EH (cell line): ENCODE measurements around the gene TENM3.

Experiments
- DNase-seq: peaks from one replicate; pipeline ENCODE4 v3.0.0-alpha.2; 2015; ENCODE audit warnings: low read depth

Gene TENM3

GRCh38 chr4:182404376-182404775 is 161.2 kb downstream of the TENM3 start:
- no peak for DNase-seq

- DNase-seq, result no peak
Measured at GRCh38 chr4:182405087-182405486, 161.9 kb downstream of the TENM3 start.

- no peak for DNase-seq
Measured at GRCh38 chr4:182409271-182409670, 166.1 kb downstream of the TENM3 start.

DNA sequence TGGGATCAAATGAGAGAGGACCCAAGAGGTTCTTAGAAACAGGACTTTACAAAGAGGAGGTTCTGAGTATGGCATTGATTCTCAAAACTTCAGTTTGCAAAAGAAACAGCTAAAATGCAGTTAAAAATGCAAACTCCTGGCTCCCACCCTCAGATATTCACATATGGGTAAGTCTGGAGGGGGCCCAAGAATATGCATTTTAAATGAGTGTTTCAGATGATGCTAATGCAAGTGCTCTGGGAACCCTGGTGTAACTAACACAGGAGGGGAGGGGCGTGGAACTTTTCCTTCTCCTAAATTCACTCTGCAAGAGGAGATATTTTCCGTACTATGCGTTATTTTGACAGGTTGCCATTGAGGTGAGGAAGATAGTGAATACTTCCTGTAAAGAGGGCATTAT is 168.2 kb downstream of the TENM3 start:
- no peak for DNase-seq

DNA sequence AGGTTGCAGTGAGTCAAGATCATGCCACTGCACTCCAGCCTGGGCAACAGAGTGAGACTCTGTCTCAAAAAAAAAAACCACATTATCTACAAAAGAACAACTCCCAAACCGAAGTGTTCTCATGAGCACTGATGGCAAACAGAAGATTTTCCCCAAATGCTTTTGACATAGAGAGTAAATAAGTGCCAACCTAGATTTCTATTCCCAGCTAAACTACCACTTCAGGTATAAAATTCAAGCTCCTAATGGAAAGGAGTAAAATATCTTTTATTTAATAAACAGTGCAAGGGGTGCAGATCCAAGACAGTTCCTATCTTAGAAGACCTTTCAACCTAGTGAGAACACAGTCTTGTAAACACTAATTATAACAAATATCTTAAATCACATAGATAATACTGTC is 170.3 kb downstream of the TENM3 start:
- no peak for DNase-seq

DNA sequence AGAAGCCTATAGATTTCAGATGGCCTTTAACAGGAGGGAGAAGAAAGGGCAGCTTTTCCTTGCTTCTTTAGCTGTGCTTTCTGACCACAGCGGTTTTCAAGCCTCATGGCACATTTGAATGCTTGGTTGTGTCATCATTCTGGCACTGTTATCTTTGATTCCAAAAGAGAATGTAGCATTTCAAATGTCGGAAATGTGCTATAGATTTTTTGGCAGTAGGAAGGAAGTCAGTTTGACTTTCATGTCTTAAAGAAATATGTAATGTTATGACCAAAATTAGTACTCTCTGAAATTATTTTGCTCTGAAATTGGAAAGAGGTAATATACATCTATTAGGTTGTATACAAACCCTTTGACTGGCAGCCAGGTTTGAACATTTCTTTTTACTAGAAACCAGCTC is 171.9 kb downstream of the TENM3 start:
- no peak for DNase-seq

- no peak for DNase-seq
Measured at GRCh38 chr4:182416067-182416466, 172.9 kb downstream of the TENM3 start.

- DNase-seq, result peak; percentile 11
Measured at GRCh38 chr4:182418054-182418734, 175.0 kb downstream of the TENM3 start.

- DNase-seq, result no peak
Measured at GRCh38 chr4:182420189-182420588, 177.0 kb downstream of the TENM3 start.

DNA sequence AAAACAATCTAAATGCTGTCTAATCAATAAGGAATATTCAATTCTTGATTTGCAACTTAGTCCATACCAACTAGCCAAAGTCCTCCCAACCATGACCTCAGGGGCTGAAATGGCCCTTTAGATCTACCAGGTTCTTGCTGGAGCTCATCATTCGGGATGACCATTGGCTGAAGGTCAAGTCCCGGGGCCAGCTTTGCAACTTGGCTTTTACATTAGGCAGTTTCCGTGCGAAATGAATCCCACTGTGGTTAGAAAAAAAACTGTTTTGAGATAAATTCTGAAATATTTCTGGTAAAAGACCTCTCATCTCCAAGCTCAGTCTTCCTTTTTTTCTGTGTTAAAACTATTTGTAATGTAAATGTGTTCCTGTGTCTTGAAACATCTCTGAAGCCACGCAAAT is 178.6 kb downstream of the TENM3 start:
- no peak for DNase-seq

- DNase-seq, result peak; percentile 7
Measured at GRCh38 chr4:182425302-182425701, 182.1 kb downstream of the TENM3 start.

DNA sequence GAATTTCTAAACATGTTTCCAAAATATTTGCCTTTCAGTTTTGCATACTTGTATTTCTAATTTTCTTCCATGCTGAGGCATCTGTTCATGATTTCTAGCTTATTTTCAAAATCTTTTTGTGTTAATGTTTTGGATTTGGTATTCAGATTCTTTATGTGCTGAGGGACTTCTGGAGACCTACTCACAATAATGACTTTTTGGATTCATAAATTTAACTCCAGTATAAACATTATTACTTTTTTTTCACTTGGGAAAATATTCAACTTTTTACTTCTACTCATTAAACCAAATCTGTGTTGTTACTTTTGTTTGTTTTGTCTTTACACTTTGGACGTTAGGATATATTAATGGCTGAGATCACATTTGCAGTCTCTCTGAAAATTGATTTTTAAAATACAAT is 183.7 kb downstream of the TENM3 start:
- DNase-seq, result no peak

- DNase-seq, result peak; percentile 46
Measured at GRCh38 chr4:182427554-182427953, 184.4 kb downstream of the TENM3 start.

DNA sequence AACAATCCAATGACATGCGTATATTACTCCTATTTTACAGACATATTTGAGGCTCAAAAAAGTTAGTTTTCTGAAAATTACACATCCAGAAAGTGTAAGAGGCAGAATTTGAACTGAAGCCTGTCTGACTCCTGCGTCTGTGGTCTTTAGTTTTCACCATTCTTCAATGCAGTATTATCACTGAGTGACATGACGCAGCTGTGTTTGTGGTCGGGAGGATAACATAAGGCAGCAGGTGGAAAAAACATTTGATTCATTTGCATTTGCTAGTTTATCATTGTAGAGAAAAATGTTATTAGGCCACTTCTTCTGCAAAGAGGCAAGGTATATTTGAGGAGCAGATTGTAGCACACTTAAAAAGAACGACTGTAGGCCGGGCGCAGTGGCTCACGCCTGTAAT is 186.7 kb downstream of the TENM3 start:
- no peak for DNase-seq

- DNase-seq, result no peak
Measured at GRCh38 chr4:182432819-182433218, 189.6 kb downstream of the TENM3 start.

- no peak for DNase-seq
Measured at GRCh38 chr4:182434720-182435119, 191.5 kb downstream of the TENM3 start.

DNA sequence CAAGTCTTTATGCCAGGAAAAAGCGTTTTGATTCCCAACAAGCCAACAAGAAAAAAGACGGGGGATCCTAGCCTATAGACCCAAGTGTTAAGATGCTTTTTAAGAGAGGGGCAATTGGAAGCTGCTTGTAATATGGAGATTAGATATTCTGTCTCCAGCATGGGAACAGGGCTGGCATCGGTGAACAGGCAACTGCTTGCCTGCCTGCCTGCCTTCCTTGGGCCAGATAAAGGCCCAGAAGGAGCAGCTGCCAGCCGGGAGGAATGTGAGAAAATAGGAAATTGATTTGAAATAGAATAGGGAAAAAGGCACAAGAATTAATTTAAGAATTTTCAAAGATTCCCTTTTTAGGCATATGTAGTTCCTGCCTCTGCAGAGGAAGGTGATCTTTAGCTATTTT is 192.2 kb downstream of the TENM3 start:
- DNase-seq, result no peak

- no peak for DNase-seq
Measured at GRCh38 chr4:182443070-182443469, 199.9 kb downstream of the TENM3 start.

DNA sequence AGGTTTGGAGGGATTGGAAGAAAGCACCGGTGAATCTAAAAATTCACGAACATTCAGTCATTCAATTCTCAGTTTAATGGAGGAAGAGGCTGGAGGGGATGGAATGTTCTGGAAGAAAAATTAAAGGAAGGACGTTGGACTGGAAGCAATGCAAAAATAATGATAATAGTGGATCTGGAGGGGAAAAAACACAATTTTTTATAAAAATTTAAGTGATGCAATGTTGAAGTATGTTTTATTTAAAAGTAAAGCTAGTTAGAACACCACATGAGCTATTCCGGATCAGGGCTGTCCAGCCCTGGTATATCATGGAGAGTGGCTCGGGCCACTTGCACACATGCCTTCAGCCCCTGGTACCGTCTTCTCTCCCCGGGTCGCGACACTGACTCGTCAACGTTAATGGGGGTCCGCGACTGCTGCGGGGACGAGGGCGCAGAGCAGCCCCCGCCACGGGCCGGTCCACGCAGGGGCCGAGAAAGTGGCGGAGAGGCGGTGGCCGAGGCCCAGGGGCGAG is 204.6 kb downstream of the TENM3 start:
- peak; percentile 13 for DNase-seq

DNA sequence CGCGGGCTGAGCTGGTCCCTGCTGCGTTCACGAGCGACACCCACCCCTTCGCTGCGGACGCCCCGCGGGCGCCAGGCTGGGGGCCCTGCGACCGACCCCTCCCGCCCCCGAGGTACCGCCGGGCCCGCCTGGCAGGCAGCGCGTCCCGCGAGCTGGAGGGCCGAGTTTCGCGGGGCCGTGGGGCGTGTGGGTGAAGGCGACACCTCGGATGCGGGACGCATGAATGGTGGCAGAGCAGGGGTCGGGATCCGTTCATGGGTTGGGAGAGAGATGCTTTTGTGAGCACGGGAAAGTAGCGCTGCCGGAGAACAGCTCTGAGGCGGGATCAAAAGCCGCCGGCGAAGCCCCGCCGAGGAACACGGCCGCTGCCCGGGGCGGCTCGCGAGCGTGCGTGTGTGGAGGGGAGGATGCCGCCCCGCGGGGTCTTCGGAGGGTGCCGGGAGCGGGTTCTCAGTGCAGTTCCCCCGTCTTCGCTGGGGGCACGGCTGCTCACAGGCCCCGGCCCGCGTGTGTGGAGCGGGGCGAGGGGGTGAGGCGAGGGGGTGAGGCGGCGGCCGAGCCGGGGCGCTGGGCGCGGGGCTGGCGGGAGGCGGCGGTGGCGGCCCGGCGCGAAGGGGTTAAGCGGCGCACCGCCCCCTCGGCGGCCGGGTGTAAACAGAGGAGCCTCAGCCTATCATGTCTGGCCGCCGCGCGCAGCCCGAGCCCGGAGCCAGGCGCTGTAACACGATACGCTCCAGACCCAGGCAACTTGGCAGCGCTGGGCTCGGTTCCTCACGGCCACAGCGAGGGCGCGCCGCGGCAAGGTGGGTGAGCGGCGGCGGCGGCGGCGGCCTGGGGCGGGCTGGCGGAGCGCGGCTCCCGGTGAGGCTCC is 205.3 kb downstream of the TENM3 start:
- peak; percentile 93 for DNase-seq

GRCh38 chr4:182449186-182449929 is 206.2 kb downstream of the TENM3 start:
- no peak for DNase-seq

DNA sequence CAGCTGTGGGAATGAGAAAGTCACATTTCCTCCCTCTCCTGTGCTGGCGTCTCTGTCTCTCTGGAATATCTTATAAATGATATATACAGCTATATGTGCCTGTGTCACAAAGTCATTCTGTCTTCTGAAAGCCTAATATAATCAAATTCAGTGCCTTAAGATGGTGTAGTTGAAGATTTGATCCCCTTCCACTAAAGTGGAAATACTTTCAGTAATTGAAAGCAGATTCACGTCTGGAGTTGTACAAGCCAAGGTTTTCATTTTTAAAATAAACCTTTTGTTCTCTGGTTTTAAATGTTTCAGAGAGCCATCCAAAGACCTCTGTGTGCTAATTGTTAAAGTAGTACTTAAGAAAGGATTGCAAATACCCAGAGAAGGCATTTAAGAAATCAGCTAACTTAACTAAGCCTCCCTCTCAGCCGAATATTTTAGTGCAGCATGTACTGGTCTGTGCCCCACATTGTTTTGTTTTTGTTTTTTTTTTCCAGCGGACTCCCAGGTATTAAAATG is 206.8 kb downstream of the TENM3 start:
- DNase-seq, result peak; percentile 9
